HEK293 (cell line): ENCODE results near the gene GUCY2D.

Experiments
- CTCF ChIA-PET: fragments of 350-600 bp; formaldehyde crosslinking; extraction: SDS; loops from one replicate; lab custom pipeline; 2021; ENCODE audit warnings: antibody characterized with exemption; lab: Yijun Ruan, JAX
- POLR2A ChIA-PET: fragments of 300-600 bp; formaldehyde crosslinking; extraction: SDS; loops from one replicate; lab custom pipeline; 2020; ENCODE audit warnings: antibody characterized with exemption, inconsistent platforms; lab: Yijun Ruan, JAX
- H3K27ac ChIP-seq: fragments of 200-500 bp; sonication (Bioruptor generic); 2 replicates; pipeline ENCODE4 v1.5.1; 2014; ENCODE audit warnings: low read depth, low read length, control low read depth, inconsistent platforms; ENCODE audit errors: extremely low read depth
- H3K36me3 ChIP-seq, 2 experiments: fragments of 200-500 bp in 1 of 2; sonication (Bioruptor generic) in 1 of 2; 1 replicate in 1 of 2; 2 replicates in 1 of 2; pipeline ENCODE4 v1.5.1; 2014 to 2017; ENCODE audit warnings: inconsistent platforms in 2 of 2, low read length in 2 of 2; ENCODE audit not compliant: control insufficient read depth in 2 of 2, insufficient read depth in 1 of 2
- H3K4me1 ChIP-seq: fragments of 200-500 bp; sonication (Bioruptor generic); 2 replicates; pipeline ENCODE4 v1.5.1; 2014; ENCODE audit warnings: mild to moderate bottlenecking, low read length, inconsistent platforms; ENCODE audit not compliant: control insufficient read depth, insufficient read depth
- H3K4me3 ChIP-seq: 2 replicates; pipeline ENCODE4 v1.5.1; 2011; ENCODE audit warnings: low read depth, mild to moderate bottlenecking, control low read depth, low read length, moderate library complexity
- H3K9me3 ChIP-seq: fragments of 200-500 bp; sonication (Bioruptor generic); 2 replicates; pipeline ENCODE4 v1.5.1; 2014; ENCODE audit warnings: low read depth, low read length, inconsistent platforms; ENCODE audit not compliant: control insufficient read depth, insufficient read depth
- BCL11A ChIP-seq: fragments of 450-650 bp; formaldehyde crosslinking; IDR thresholded peaks from 2 replicates; pipeline ENCODE4 v1.5.1; 2016; ENCODE audit warnings: low read depth, missing biosample characterization, missing genetic modification characterization
- EGR2 ChIP-seq: fragments of 450-650 bp; formaldehyde crosslinking; IDR thresholded peaks from 2 replicates; pipeline ENCODE4 v1.5.1; 2016; ENCODE audit warnings: low read depth, missing biosample characterization, missing genetic modification characterization
- IKZF3 ChIP-seq: fragments of 450-650 bp; IDR thresholded peaks from 2 replicates; pipeline ENCODE4 v1.5.0; 2018; ENCODE audit warnings: missing biosample characterization, mild to moderate bottlenecking, missing genetic modification characterization, moderate library complexity
- KLF1 ChIP-seq: fragments of 450-650 bp; formaldehyde crosslinking; IDR thresholded peaks from 2 replicates; pipeline ENCODE4 v1.5.1; 2016; ENCODE audit warnings: missing biosample characterization, missing genetic modification characterization
- SCRT1 ChIP-seq: fragments of 450-650 bp; formaldehyde crosslinking; IDR thresholded peaks from 2 replicates; pipeline ENCODE4 v1.5.1; 2016; ENCODE audit warnings: missing biosample characterization, missing genetic modification characterization, borderline replicate concordance
- SP2 ChIP-seq: fragments of 450-650 bp; formaldehyde crosslinking; IDR thresholded peaks from 2 replicates; pipeline ENCODE4 v1.5.1; 2016; ENCODE audit warnings: missing biosample characterization, missing genetic modification characterization
- SP7 ChIP-seq: fragments of 450-650 bp; formaldehyde crosslinking; IDR thresholded peaks from 2 replicates; pipeline ENCODE4 v1.5.1; 2016; ENCODE audit warnings: missing biosample characterization, missing genetic modification characterization
- TRIM28 ChIP-seq: IDR thresholded peaks from 2 replicates; pipeline ENCODE4 v1.6.1; 2011; ENCODE audit warnings: low read length, control low read depth, borderline replicate concordance
- ZBTB1 ChIP-seq: fragments of 450-650 bp; formaldehyde crosslinking; IDR thresholded peaks from 2 replicates; pipeline ENCODE4 v1.5.1; 2016; ENCODE audit warnings: missing biosample characterization, missing genetic modification characterization
- ZBTB48 ChIP-seq: fragments of 450-650 bp; formaldehyde crosslinking; IDR thresholded peaks from 2 replicates; pipeline ENCODE4 v1.5.1; 2016; ENCODE audit warnings: missing biosample characterization, missing genetic modification characterization
- ZBTB7A ChIP-seq: fragments of 450-650 bp; formaldehyde crosslinking; IDR thresholded peaks from 2 replicates; pipeline ENCODE4 v1.5.1; 2016; ENCODE audit warnings: low read depth, missing biosample characterization, missing genetic modification characterization
- ZEB2 ChIP-seq: fragments of 450-650 bp; formaldehyde crosslinking; IDR thresholded peaks from 2 replicates; pipeline ENCODE4 v1.5.1; 2016; ENCODE audit warnings: missing biosample characterization, missing genetic modification characterization
- ZFP37 ChIP-seq: fragments of 450-650 bp; formaldehyde crosslinking; IDR thresholded peaks from 2 replicates; pipeline ENCODE4 v1.5.1; 2016; ENCODE audit warnings: missing biosample characterization, missing genetic modification characterization
- ZNF133 ChIP-seq: fragments of 450-650 bp; formaldehyde crosslinking; IDR thresholded peaks from 2 replicates; pipeline ENCODE4 v1.5.1; 2016; ENCODE audit warnings: missing biosample characterization, missing genetic modification characterization
- ZNF2 ChIP-seq: fragments of 450-650 bp; formaldehyde crosslinking; IDR thresholded peaks from 2 replicates; pipeline ENCODE4 v1.5.1; 2016; ENCODE audit warnings: missing biosample characterization, missing genetic modification characterization
- ZNF292 ChIP-seq: fragments of 450-650 bp; formaldehyde crosslinking; IDR thresholded peaks from 2 replicates; pipeline ENCODE4 v1.5.1; 2016; ENCODE audit warnings: low read depth, missing biosample characterization, missing genetic modification characterization, borderline replicate concordance
- ZNF335 ChIP-seq: fragments of 450-650 bp; formaldehyde crosslinking; conservative IDR thresholded peaks from 2 replicates; pipeline ENCODE4 v1.5.1; 2016; ENCODE audit warnings: missing biosample characterization, missing genetic modification characterization
- ZNF391 ChIP-seq: fragments of 450-650 bp; formaldehyde crosslinking; IDR thresholded peaks from 2 replicates; pipeline ENCODE4 v1.5.1; 2016; ENCODE audit warnings: low read depth, missing biosample characterization, missing genetic modification characterization, borderline replicate concordance
- ZNF501 ChIP-seq: fragments of 450-650 bp; formaldehyde crosslinking; IDR thresholded peaks from 2 replicates; pipeline ENCODE4 v1.5.1; 2016; ENCODE audit warnings: missing biosample characterization, missing genetic modification characterization
- ZNF521 ChIP-seq: fragments of 450-650 bp; formaldehyde crosslinking; IDR thresholded peaks from 2 replicates; pipeline ENCODE4 v1.5.1; 2017; ENCODE audit warnings: missing biosample characterization, mild to moderate bottlenecking, missing genetic modification characterization
- ZNF530 ChIP-seq: fragments of 450-650 bp; formaldehyde crosslinking; IDR thresholded peaks from 2 replicates; pipeline ENCODE4 v1.5.1; 2016; ENCODE audit warnings: low read depth, missing biosample characterization, missing genetic modification characterization
- ZNF600 ChIP-seq: fragments of 450-650 bp; formaldehyde crosslinking; IDR thresholded peaks from 2 replicates; pipeline ENCODE4 v1.5.1; 2016; ENCODE audit warnings: missing biosample characterization, missing genetic modification characterization
- ZNF654 ChIP-seq: fragments of 450-650 bp; formaldehyde crosslinking; IDR thresholded peaks from 2 replicates; pipeline ENCODE4 v1.5.1; 2016; ENCODE audit warnings: low read depth, missing biosample characterization, missing genetic modification characterization
- ZNF785 ChIP-seq: fragments of 450-650 bp; formaldehyde crosslinking; IDR thresholded peaks from 2 replicates; pipeline ENCODE4 v1.5.1; 2016; ENCODE audit warnings: missing biosample characterization, missing genetic modification characterization
- ZSCAN30 ChIP-seq: fragments of 450-650 bp; IDR thresholded peaks from 2 replicates; pipeline ENCODE4 v1.5.1; 2018; ENCODE audit warnings: missing biosample characterization, mild to moderate bottlenecking, missing genetic modification characterization, moderate library complexity
- TF ChIP-seq, protein P1 (sequence below): fragments of 450-650 bp; IDR thresholded peaks from 2 replicates; pipeline ENCODE4 v1.5.1; 2018; ENCODE audit warnings: missing biosample characterization, mild to moderate bottlenecking, missing genetic modification characterization
- TF ChIP-seq, protein P2 (sequence below): fragments of 450-650 bp; formaldehyde crosslinking; optimal IDR thresholded peaks from 2 replicates; pipeline ENCODE3; 2016; ENCODE audit warnings: missing biosample characterization, mild to moderate bottlenecking, missing genetic modification characterization
- TF ChIP-seq, protein P3 (sequence below): fragments of 450-650 bp; formaldehyde crosslinking; IDR thresholded peaks from 2 replicates; pipeline ENCODE4 v1.5.1; 2016; ENCODE audit warnings: missing biosample characterization, missing genetic modification characterization
- TF ChIP-seq, protein P4 (sequence below): fragments of 450-650 bp; formaldehyde crosslinking; IDR thresholded peaks from 2 replicates; pipeline ENCODE4 v1.5.1; 2016; ENCODE audit warnings: missing biosample characterization, missing genetic modification characterization

Gene GUCY2D

DNA sequence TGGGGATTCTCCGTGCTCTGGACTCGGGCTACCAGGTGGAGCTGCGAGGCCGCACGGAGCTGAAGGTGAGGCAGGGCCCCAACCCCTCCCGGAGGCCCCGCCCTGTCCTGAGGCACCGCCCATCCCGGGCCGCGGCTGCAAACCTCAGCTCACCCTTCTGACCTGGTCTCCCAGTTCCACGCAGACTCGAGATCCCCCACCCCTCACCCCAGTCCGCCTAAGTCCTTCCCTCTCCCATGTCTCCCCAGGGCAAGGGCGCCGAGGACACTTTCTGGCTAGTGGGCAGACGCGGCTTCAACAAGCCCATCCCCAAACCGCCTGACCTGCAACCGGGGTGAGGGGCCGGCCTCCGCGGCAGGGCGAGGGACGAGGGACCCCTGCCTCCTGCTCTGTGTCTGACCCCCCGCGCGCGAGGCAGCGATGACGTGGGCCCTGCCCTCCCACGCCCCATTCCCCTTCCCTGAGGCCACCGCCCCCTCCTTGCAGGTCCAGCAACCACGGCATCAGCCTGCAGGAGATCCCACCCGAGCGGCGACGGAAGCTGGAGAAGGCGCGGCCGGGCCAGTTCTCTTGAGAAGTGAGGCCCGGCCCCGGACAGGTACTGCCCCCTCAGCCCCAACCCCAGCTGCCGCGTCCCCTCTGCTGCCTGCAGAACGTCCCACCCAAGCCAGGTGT lies 13.7 kb downstream of the GUCY2D start (continued):
- TF ChIP-seq, protein P1, sequence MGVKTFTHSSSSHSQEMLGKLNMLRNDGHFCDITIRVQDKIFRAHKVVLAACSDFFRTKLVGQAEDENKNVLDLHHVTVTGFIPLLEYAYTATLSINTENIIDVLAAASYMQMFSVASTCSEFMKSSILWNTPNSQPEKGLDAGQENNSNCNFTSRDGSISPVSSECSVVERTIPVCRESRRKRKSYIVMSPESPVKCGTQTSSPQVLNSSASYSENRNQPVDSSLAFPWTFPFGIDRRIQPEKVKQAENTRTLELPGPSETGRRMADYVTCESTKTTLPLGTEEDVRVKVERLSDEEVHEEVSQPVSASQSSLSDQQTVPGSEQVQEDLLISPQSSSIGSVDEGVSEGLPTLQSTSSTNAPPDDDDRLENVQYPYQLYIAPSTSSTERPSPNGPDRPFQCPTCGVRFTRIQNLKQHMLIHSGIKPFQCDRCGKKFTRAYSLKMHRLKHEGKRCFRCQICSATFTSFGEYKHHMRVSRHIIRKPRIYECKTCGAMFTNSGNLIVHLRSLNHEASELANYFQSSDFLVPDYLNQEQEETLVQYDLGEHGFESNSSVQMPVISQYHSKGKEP (tag by site-specific recombination) = no peak
- TF ChIP-seq ZNF600 (no peak), ZNF133 (tag by site-specific recombination) (no peak), ZNF521 (tag by site-specific recombination) (no peak), SP2 (peak; percentile 57), SCRT1 (no peak), EGR2 (tag by site-specific recombination) (peak; percentile 77), ZFP37 (tag by site-specific recombination) (no peak), ZNF530 (tag by site-specific recombination) (no peak), ZNF292 (tag by site-specific recombination) (no peak)
- TF ChIP-seq, protein P2, sequence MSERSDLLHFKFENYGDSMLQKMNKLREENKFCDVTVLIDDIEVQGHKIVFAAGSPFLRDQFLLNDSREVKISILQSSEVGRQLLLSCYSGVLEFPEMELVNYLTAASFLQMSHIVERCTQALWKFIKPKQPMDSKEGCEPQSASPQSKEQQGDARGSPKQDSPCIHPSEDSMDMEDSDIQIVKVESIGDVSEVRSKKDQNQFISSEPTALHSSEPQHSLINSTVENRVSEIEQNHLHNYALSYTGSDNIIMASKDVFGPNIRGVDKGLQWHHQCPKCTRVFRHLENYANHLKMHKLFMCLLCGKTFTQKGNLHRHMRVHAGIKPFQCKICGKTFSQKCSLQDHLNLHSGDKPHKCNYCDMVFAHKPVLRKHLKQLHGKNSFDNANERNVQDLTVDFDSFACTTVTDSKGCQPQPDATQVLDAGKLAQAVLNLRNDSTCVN (tag by site-specific recombination) = peak; percentile 32

DNA sequence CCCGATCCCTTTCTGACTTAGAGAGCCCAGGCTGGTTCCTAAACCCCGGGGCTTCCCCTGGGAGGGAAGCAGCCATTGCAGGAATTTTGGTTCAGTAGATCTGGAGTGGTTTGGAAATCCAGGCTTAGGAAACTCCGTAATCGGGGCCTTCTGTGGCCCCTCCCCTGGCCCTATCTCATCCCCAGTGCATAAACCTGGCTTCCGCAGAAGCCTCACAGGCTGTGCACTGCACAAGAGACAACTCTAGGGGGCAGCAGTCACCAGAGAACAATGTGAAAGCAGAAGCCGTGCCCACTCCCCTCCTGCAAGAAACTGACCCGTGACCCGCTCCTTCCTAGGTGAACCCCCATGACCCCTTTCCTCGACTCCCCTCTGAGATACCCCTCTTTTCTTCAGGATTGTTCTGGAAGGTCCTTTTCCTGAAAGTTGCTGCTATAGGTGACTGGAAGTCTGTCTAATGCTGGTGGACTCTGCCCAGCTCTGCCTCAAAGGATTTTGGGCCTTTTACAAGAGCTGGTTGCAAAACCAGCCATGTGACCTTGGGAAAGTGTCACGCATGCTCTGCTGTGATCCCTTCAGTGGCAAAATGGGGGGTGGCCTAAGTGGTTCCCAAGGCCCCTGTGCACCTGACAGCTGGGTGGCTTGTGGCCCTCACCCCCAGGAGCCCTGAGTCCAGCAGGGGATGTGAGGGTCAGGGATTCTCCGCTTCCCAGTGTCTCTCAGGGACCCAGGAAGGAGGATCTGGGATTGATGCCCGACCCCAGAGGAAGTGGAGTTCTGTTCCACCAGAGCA lies 14.4 kb downstream of the GUCY2D start:
- H3K9me3 ChIP-seq = no peaks in the 10 kb centered on the region
- ChIA-PET POLR2A (interaction anchor here (0.5 to 1.0 kb wide), 4 partner anchors 24 to 1424 kb away, joined by 3 to 5 read pairs (median 3); no protein-coding TSS in a partner anchor), CTCF (interaction anchor here (0.6 to 7.8 kb wide), 26 partner anchors 8 to 389 kb away, joined by 3 to 134 read pairs (median 6); partner anchors contain the start of gene GUCY2D)
- no peaks in the 10 kb centered on the region for H3K36me3 ChIP-seq
- no peaks in the 10 kb centered on the region for H3K4me1 ChIP-seq
- H3K4me3 ChIP-seq = peak overlapping the region; percentile 40
- peak overlapping the region; percentile 49; the same call in 1 of the 2 replicates for H3K27ac ChIP-seq
- TF ChIP-seq, protein P3, sequence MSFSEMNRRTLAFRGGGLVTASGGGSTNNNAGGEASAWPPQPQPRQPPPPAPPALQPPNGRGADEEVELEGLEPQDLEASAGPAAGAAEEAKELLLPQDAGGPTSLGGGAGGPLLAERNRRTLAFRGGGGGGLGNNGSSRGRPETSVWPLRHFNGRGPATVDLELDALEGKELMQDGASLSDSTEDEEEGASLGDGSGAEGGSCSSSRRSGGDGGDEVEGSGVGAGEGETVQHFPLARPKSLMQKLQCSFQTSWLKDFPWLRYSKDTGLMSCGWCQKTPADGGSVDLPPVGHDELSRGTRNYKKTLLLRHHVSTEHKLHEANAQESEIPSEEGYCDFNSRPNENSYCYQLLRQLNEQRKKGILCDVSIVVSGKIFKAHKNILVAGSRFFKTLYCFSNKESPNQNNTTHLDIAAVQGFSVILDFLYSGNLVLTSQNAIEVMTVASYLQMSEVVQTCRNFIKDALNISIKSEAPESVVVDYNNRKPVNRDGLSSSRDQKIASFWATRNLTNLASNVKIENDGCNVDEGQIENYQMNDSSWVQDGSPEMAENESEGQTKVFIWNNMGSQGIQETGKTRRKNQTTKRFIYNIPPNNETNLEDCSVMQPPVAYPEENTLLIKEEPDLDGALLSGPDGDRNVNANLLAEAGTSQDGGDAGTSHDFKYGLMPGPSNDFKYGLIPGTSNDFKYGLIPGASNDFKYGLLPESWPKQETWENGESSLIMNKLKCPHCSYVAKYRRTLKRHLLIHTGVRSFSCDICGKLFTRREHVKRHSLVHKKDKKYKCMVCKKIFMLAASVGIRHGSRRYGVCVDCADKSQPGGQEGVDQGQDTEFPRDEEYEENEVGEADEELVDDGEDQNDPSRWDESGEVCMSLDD (tag by site-specific recombination) = peak; percentile 51; the same call in 1 of the 2 replicates
- TF ChIP-seq ZNF785 (tag by site-specific recombination) (no peak), IKZF3 (tag by site-specific recombination) (peak; percentile 6; the same call in 1 of the 2 replicates), KLF1 (tag by site-specific recombination) (no peak), ZEB2 (tag by site-specific recombination) (0 out of 2 replicates have a peak, but pooled peaks have one; percentile 34), ZNF2 (tag by site-specific recombination) (0 out of 2 replicates have a peak, but pooled peaks have one; percentile 30), ZBTB7A (0 out of 2 replicates have a peak, but pooled peaks have one; percentile 54), SP7 (tag by site-specific recombination) (peak; percentile 30; the same call in 1 of the 2 replicates), ZNF391 (tag by site-specific recombination) (peak; percentile 58; the same call in 1 of the 2 replicates), ZBTB1 (no peak), ZBTB48 (tag by site-specific recombination) (0 out of 2 replicates have a peak, but pooled peaks have one; percentile 15), ZSCAN30 (0 out of 2 replicates have a peak, but pooled peaks have one; percentile 13), ZNF501 (tag by site-specific recombination) (no peak), ZNF654 (tag by site-specific recombination) (peak; percentile 88), TRIM28 (no peak), ZNF335 (tag by site-specific recombination) (peak; percentile 96), BCL11A (tag by site-specific recombination) (peak; percentile 70; the same call in 1 of the 2 replicates)
- TF ChIP-seq, protein P4, sequence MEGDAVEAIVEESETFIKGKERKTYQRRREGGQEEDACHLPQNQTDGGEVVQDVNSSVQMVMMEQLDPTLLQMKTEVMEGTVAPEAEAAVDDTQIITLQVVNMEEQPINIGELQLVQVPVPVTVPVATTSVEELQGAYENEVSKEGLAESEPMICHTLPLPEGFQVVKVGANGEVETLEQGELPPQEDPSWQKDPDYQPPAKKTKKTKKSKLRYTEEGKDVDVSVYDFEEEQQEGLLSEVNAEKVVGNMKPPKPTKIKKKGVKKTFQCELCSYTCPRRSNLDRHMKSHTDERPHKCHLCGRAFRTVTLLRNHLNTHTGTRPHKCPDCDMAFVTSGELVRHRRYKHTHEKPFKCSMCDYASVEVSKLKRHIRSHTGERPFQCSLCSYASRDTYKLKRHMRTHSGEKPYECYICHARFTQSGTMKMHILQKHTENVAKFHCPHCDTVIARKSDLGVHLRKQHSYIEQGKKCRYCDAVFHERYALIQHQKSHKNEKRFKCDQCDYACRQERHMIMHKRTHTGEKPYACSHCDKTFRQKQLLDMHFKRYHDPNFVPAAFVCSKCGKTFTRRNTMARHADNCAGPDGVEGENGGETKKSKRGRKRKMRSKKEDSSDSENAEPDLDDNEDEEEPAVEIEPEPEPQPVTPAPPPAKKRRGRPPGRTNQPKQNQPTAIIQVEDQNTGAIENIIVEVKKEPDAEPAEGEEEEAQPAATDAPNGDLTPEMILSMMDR (tag by site-specific recombination) = peak; percentile 88
